Testis (tissue), 3 donors: ENCODE data around the gene CRYM. TPM values are rescaled to one million over a fixed set of nuclear protein-coding genes. Genes with fewer than 3 reads are reported as not detected.
"Not testable (repeated sequence)": the region's sequence is repeated elsewhere in the genome, so short reads cannot be mapped to it uniquely, and the experiment has no call there.

ENCODE experiments used
- DNase-seq: peaks from one replicate; pipeline ENCODE4 v3.0.0-alpha.2; 2019
- H3K27ac ChIP-seq, 2 donors: fragments of 200-600 bp; sonication (generic); one replicate each; pipeline ENCODE4 v1.5.1; 2019
- H3K27me3 ChIP-seq: fragments of 200-600 bp; sonication (generic); one replicate; pipeline ENCODE4 v1.5.1; 2019
- H3K36me3 ChIP-seq: fragments of 200-600 bp; sonication (generic); one replicate; pipeline ENCODE4 v1.5.1; 2017; ENCODE audit warnings: low read depth; ENCODE audit errors: missing control alignments
- H3K4me1 ChIP-seq: fragments of 200-600 bp; sonication (generic); one replicate; pipeline ENCODE4 v1.5.1; 2019
- H3K4me3 ChIP-seq, 2 donors: fragments of 200-600 bp; sonication (generic); one replicate each; pipeline ENCODE4 v1.5.1; 2017 to 2019
- H3K9me3 ChIP-seq: fragments of 200-600 bp; sonication (generic); one replicate; pipeline ENCODE4 v1.5.1; 2017
- POLR2A ChIP-seq: fragments of 450-650 bp; IDR thresholded peaks from one replicate; pipeline ENCODE4 v1.6.1; 2017; ENCODE audit warnings: antibody characterized with exemption, mild to moderate bottlenecking, moderate library complexity
- WGBS, 2 donors: methylation state at CpG; one replicate each; pipeline ENCODE4 v1.1.5; 2018; 5-methylcytosine and 5-hydroxymethylcytosine counted together
- intact Hi-C: fragments of 100-400 bp; cut with DNase I; formaldehyde crosslinking; loops from one replicate; pipeline ENCODE4 v1.15.1; 2023; ENCODE audit warnings: low total_unique reads
- polyA plus RNA-seq: library from polyadenylated mRNA; stranded (reverse); fragments of 350-450 nt; fragmentation: Illumina TruSeq; extraction: RNeasy Lipid Tissue Mini Kit (QIAGEN cat#74804); gene quantifications from one replicate; pipeline ENCODE4 v1.2.3, GENCODE V29; 2014; ENCODE audit warnings: low read depth, low replicate concordance; ENCODE audit not compliant: insufficient read depth
- total RNA-seq, 2 donors: library from RNA; depleted of rRNA; stranded (reverse); fragments of >200 nt; gene quantifications; one replicate each; pipeline ENCODE4 v1.2.3, GENCODE V29; 2016
- TF ChIP-seq, protein P1 (sequence below), 3 experiments: fragments of 450-650 bp in 2 of 3; fragments of 200-600 bp in 1 of 3; sonication (generic) in 1 of 3; IDR thresholded peaks; one replicate each; pipeline ENCODE4 v1.5.1; 2016 to 2019; ENCODE audit warnings: antibody characterized with exemption in 3 of 3, mild to moderate bottlenecking in 2 of 3, moderate library complexity in 1 of 3

The CRYM gene
- total and polyA plus RNA-seq, 3 donors from 2014 or later, result 11.1 to 63.4 (median 14.6) TPM

DNA sequence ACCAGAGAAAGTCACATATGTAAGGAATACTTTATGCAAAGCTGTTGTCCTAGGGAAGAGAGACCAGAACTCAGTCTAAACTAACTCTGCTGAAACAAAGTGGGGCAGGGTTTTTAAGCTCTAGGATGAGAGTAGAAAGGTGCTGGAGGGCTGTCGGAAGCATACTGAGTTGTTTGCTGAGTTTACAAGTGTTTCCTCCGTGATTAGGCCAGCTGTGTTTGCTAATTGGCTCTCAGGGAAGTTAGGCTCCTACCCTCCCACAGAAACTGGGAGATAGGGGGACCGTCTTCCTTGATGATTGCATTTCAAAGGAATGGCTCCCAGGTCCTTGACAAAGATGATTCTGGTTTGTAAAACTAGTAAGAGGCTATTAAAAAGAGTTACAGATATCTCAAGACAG is 24.4 kb upstream of the CRYM start:
- no peak for DNase-seq
- H3K27ac ChIP-seq, result no peak overlapping the region
- H3K9me3 ChIP-seq, result no peaks in the 10 kb centered on the region
- H3K4me3 ChIP-seq, result no peak overlapping the region
- H3K27me3 ChIP-seq, result no peaks in the 10 kb centered on the region
- peaks cover 4% of the 10 kb centered on the region for H3K4me1 ChIP-seq
- H3K36me3 ChIP-seq, result no peaks in the 10 kb centered on the region
- 45 to 57% methylated on average over 3 of the region's 3 CpGs for WGBS, 2 donors
- intact Hi-C loops, result loop anchor here (10.0 kb wide), 1 partner anchor 148 kb away; the partner anchor contains the start of genes DNAH3 and LDAF1
- no peak for TF ChIP-seq POLR2A
- TF ChIP-seq, protein P1, sequence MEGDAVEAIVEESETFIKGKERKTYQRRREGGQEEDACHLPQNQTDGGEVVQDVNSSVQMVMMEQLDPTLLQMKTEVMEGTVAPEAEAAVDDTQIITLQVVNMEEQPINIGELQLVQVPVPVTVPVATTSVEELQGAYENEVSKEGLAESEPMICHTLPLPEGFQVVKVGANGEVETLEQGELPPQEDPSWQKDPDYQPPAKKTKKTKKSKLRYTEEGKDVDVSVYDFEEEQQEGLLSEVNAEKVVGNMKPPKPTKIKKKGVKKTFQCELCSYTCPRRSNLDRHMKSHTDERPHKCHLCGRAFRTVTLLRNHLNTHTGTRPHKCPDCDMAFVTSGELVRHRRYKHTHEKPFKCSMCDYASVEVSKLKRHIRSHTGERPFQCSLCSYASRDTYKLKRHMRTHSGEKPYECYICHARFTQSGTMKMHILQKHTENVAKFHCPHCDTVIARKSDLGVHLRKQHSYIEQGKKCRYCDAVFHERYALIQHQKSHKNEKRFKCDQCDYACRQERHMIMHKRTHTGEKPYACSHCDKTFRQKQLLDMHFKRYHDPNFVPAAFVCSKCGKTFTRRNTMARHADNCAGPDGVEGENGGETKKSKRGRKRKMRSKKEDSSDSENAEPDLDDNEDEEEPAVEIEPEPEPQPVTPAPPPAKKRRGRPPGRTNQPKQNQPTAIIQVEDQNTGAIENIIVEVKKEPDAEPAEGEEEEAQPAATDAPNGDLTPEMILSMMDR (IDR thresholded peaks at IDR 0.05), result no peak

DNA sequence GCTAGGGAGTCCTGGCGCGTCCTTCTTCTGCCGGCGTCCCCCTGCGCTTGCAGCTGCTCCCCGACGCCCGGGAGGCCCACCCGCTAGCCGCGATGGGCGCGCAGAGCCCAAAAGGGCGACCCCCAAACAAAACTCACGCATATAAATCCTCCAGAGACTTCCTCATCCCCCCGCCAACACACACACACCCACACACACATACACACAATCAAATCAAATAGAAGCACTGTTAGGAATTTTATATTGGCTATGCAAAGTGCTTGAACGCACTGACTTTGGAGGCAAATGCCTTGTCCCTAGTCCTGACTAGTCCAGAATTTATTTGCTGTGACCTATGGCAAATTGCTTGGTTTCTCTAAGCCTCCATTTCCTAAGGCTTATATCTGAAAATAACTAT is 23.8 kb upstream of the CRYM start:
- Histone ChIP-seq H3K36me3 (no peaks in the 10 kb centered on the region), H3K27ac (no peak overlapping the region), H3K9me3 (no peaks in the 10 kb centered on the region), H3K27me3 (no peaks in the 10 kb centered on the region), H3K4me3 (peak overlapping the region; percentile 50 to 62), H3K4me1 (peaks cover 4% of the 10 kb centered on the region)
- WGBS, 2 donors, result 0 to 1% methylated on average over 3 to 17 of the region's 17 CpGs
- TF ChIP-seq, protein P1 (IDR thresholded peaks at IDR 0.05), result no peak
- no peak for TF ChIP-seq POLR2A
- no peak for DNase-seq
- intact Hi-C loops, result loop anchor here (10.0 kb wide), 1 partner anchor 147 kb away; the partner anchor contains the start of genes DNAH3 and LDAF1

GRCh38 chr16:21301168-21301894 is 23.2 kb upstream of the CRYM start:
- Histone ChIP-seq H3K4me1 (peaks cover 4% of the 10 kb centered on the region), H3K4me3 (peak overlapping the region; percentile 50 to 62), H3K36me3 (no peaks in the 10 kb centered on the region), H3K27me3 (no peaks in the 10 kb centered on the region), H3K27ac (peak overlapping the region in 1 of 2 donors; percentile 22), H3K9me3 (no peaks in the 10 kb centered on the region)
- intact Hi-C loops, result loop anchor here (10.0 kb wide), 1 partner anchor 147 kb away; the partner anchor contains the start of genes DNAH3 and LDAF1
- 0 to 2% methylated on average over 33 to 54 of the region's 60 CpGs for WGBS, 2 donors
- peak; percentile 82 for DNase-seq
- TF ChIP-seq, protein P1 (IDR thresholded peaks at IDR 0.05), result no peak
- no peak for TF ChIP-seq POLR2A

DNA sequence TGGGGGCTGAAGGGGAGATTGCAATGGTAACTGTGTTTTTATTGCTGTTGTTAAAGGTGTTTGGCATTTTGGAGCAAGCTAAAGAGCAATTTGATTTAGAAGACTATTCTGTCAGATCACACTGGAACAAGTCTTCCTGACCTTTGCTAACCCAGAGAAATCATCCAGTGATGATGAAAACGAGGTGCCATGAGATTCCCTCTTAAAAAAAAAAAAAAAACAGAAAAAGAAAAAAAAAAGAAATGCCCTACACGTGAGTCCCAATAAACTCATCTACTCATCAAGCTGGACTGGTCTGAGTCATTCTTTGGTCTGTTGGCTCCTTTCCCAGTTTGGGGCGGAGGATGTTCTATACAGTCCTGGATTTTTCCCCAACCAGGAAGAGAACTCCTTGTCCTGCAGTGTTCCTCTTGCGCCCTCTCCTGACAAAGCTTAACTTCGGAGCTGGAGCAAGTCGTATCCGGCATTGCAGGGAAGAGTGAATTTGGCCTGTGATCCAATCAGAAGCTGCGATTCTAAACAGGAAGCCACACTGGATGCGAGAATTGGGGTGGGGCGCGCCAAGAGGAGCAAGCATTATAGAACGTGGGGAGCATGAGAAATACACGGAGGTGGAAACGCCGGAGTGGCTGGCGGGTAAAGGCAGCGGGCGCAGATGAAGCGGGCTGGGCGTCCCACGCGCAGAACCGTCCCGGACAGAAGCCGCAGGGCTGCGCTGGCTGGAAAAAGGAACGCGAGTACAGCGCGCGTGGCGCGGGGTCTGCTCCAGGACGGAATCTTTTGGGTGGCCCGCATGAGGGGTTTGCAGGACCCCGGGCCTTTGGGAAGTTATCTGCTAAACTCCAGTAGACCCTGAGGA is 22.4 kb upstream of the CRYM start:
- no peaks in the 10 kb centered on the region for H3K36me3 ChIP-seq
- H3K9me3 ChIP-seq, result no peaks in the 10 kb centered on the region
- intact Hi-C loops, result loop anchor here (10.0 kb wide), 1 partner anchor 146 kb away; the partner anchor contains the start of genes DNAH3 and LDAF1
- TF ChIP-seq, protein P1 (IDR thresholded peaks at IDR 0.05), result peak; percentile 75 to 92 (median 80)
- no peak for TF ChIP-seq POLR2A
- WGBS, 2 donors, result 1% methylated on average over 33 to 36 of the region's 36 CpGs
- H3K4me1 ChIP-seq, result peaks cover 4% of the 10 kb centered on the region
- H3K4me3 ChIP-seq, result peak overlapping the region; percentile 50 to 62
- H3K27me3 ChIP-seq, result no peaks in the 10 kb centered on the region
- peak; percentile 98 for DNase-seq
- H3K27ac ChIP-seq, result peak overlapping the region in 1 of 2 donors; percentile 22

DNA sequence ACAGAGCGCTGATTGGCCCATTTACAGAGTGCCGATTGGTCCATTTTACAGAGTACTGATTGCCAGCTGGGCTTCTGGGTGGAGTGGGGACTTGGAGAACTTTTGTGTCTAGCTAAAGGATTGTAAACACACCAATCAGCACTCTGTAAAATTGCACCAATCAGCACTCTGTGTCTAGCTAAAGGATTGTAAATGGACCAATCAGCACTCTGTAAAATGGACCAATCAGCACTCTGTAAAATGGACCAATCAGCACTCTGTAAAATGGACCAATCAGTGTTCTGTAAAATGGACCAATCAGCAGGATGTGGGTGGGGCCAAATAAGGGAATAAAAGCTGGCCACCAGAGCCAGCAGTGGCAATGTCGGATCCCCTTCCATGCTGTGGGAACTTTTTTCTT is 11.7 kb upstream of the CRYM start:
- DNase-seq, intact Hi-C loops, H3K4me1 ChIP-seq, H3K27ac ChIP-seq, H3K4me3 ChIP-seq, H3K9me3 ChIP-seq, H3K27me3 ChIP-seq, H3K36me3 ChIP-seq: not testable (repeated sequence)
- WGBS, 2 donors, result 91 to 93% methylated on average over 3 of the region's 3 CpGs
